ENCODE measurements around the gene GCH1. TPM values are rescaled to one million over a fixed set of nuclear protein-coding genes. Genes with fewer than 3 reads are reported as not detected.

GCH1 gene
- total and polyA plus RNA-seq, 8 donors: 3.4 to 42.6 (median 6.7) TPM

- no peak for ATAC-seq
Observed at GRCh38 chr14:54837508-54838149, 65.0 kb downstream of the GCH1 start.

GRCh38 chr14:54836231-54836630 lies 66.4 kb downstream of the GCH1 start:
- intact Hi-C loops (cut with DNase I): no loop called here
- no peaks in the 10 kb centered on the region for H3K27me3 ChIP-seq
- no peak overlapping the region for H3K4me3 ChIP-seq
- no peaks in the 10 kb centered on the region for H3K36me3 ChIP-seq
- H3K4me1 ChIP-seq: no peaks in the 10 kb centered on the region
- no peaks in the 10 kb centered on the region for H3K9me3 ChIP-seq
- DNase-seq (no peak), FAIRE-seq (no peak), ATAC-seq (no peak)
- no peak overlapping the region for H3K27ac ChIP-seq
- WGBS, 2 donors: 34 to 55% methylated on average over 2 of the region's 2 CpGs
- TF ChIP-seq CTCF (IDR thresholded peaks at IDR 0.05): no peak

More at GRCh38 chr14:54837508-54838149, 65.0 kb downstream of the GCH1 start:
- Histone ChIP-seq H3K27me3 (no peaks in the 10 kb centered on the region), H3K4me3 (no peak overlapping the region), H3K27ac (no peak overlapping the region), H3K4me1 (no peaks in the 10 kb centered on the region), H3K36me3 (no peaks in the 10 kb centered on the region), H3K9me3 (no peaks in the 10 kb centered on the region)
- 93 to 100% methylated on average over 2 of the region's 2 CpGs for WGBS, 2 donors
- DNase-seq (no peak), FAIRE-seq (no peak)
- intact Hi-C loops (cut with DNase I): no loop called here
- TF ChIP-seq CTCF (IDR thresholded peaks at IDR 0.05): no peak

GRCh38 chr14:54834727-54835126 lies 67.9 kb downstream of the GCH1 start:
- DNase-seq (no peak), ATAC-seq (no peak), FAIRE-seq (no peak)
- Histone ChIP-seq H3K4me1 (no peaks in the 10 kb centered on the region), H3K9me3 (no peaks in the 10 kb centered on the region), H3K4me3 (no peak overlapping the region), H3K27me3 (no peaks in the 10 kb centered on the region), H3K36me3 (no peaks in the 10 kb centered on the region), H3K27ac (no peak overlapping the region)
- intact Hi-C loops (cut with DNase I): no loop called here
- TF ChIP-seq CTCF (IDR thresholded peaks at IDR 0.05): no peak
- WGBS, 2 donors: 69 to 79% methylated on average over 6 of the region's 6 CpGs

DNA sequence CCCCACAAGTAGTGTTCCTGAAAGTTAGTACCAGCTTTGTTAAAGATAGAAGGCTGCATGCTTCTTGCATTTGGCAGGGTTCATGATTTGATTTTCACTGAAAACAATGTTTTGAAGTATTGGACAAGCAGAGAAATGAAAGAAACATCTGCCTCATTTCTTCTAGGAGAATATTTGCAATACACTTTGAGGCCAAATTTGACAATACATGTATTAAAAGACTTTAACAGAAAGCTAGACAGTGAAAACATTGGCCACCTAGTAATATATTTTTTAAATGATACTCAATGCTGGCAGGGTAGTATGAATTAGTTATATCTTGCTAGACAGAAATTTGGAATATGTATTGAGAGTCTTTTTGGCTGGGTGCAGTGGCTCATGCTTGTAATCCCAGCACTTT lies 68.5 kb downstream of the GCH1 start:
- no peaks in the 10 kb centered on the region for H3K4me1 ChIP-seq
- no peaks in the 10 kb centered on the region for H3K27me3 ChIP-seq
- FAIRE-seq: no peak
- TF ChIP-seq CTCF (IDR thresholded peaks at IDR 0.05): no peak
- no peaks in the 10 kb centered on the region for H3K9me3 ChIP-seq
- H3K4me3 ChIP-seq: no peak overlapping the region
- no peak for DNase-seq
- no peaks in the 10 kb centered on the region for H3K36me3 ChIP-seq
- no peak for ATAC-seq
- intact Hi-C loops (cut with DNase I): no loop called here
- no peak overlapping the region for H3K27ac ChIP-seq

- Histone ChIP-seq H3K36me3 (no peaks in the 10 kb centered on the region), H3K27ac (no peak overlapping the region), H3K4me3 (no peak overlapping the region), H3K27me3 (no peaks in the 10 kb centered on the region), H3K4me1 (no peaks in the 10 kb centered on the region), H3K9me3 (no peaks in the 10 kb centered on the region)
- FAIRE-seq: no peak
- 83 to 86% methylated on average over 4 of the region's 4 CpGs for WGBS, 2 donors
- intact Hi-C loops (cut with DNase I): no loop called here
- no peak for ATAC-seq
- no peak for DNase-seq
- no peak for TF ChIP-seq CTCF (IDR thresholded peaks at IDR 0.05)
Observed at GRCh38 chr14:54830650-54831049, 72.0 kb downstream of the GCH1 start.

Measured in pancreas (tissue), 10 donors.